Activated CD4-positive, CD25-positive, alpha-beta regulatory T cell (primary cell): ENCODE data around the gene VASH1.

Experiments used
- DNase-seq, 4 experiments: peaks; one replicate each; lab custom pipeline; 2025; lab: John Stamatoyannopoulos, UW

The VASH1 gene

GRCh38 chr14:76832503-76832988, 71.3 kb downstream of the VASH1 start:
- no peak for DNase-seq
